ENCODE results near the gene SRCAP.
A peak's percentile ranks its signal among the peaks of the same experiment; 100 is the strongest.

The SRCAP gene

GRCh38 chr16:30748634-30749445 lies 49.9 kb downstream of the SRCAP start (continued):
- TF ChIP-seq ZNF639 (tag by site-specific recombination; IDR thresholded peaks at IDR 0.05): peak; percentile 66; the same call in 1 of the 2 replicates
- no peak for TF ChIP-seq ZNF560 (tag by site-specific recombination; IDR thresholded peaks at IDR 0.05; ENCODE audit: borderline replicate concordance)
- TF ChIP-seq ZNF121 (tag by site-specific recombination; IDR thresholded peaks at IDR 0.05): no peak
- TF ChIP-seq SALL2 (tag by site-specific recombination; IDR thresholded peaks at IDR 0.05; ENCODE audit: borderline replicate concordance): no peak
- 0 out of 2 replicates have a peak, but pooled peaks have one; percentile 14 for TF ChIP-seq ZNF391 (tag by site-specific recombination; IDR thresholded peaks at IDR 0.05; ENCODE audit: borderline replicate concordance, low read depth)
- TF ChIP-seq ZNF785 (tag by site-specific recombination; IDR thresholded peaks at IDR 0.05): no peak
- TF ChIP-seq ZNF654 (tag by site-specific recombination; IDR thresholded peaks at IDR 0.05; ENCODE audit: low read depth): no peak
- no peak for TF ChIP-seq FEZF1 (tag by site-specific recombination; IDR thresholded peaks at IDR 0.05)
- no peak for TF ChIP-seq ZNF449 (tag by site-specific recombination; IDR thresholded peaks at IDR 0.05)
- no peak for TF ChIP-seq ZNF426 (tag by site-specific recombination; IDR thresholded peaks at IDR 0.05)
- no peak for TF ChIP-seq PRDM2 (tag by site-specific recombination; IDR thresholded peaks at IDR 0.05; ENCODE audit: borderline replicate concordance)
- TF ChIP-seq ZNF660 (tag by site-specific recombination; IDR thresholded peaks at IDR 0.05): no peak
- no peak for TF ChIP-seq ZNF350 (tag by site-specific recombination; IDR thresholded peaks at IDR 0.05)
- TF ChIP-seq ZNF830 (tag by site-specific recombination; IDR thresholded peaks at IDR 0.05; ENCODE audit: low read depth): no peak
- 0 out of 2 replicates have a peak, but pooled peaks have one; percentile 11 for TF ChIP-seq ZNF600 (tag by site-specific recombination; IDR thresholded peaks at IDR 0.05)
- TF ChIP-seq ZNF621 (tag by site-specific recombination; IDR thresholded peaks at IDR 0.05): no peak
- TF ChIP-seq ZNF488 (tag by site-specific recombination; IDR thresholded peaks at IDR 0.05): no peak
- TF ChIP-seq ZNF248 (tag by site-specific recombination; IDR thresholded peaks at IDR 0.05): no peak
- no peak for TF ChIP-seq PRDM4 (tag by site-specific recombination; IDR thresholded peaks at IDR 0.05)
- TF ChIP-seq ZNF510 (tag by site-specific recombination; IDR thresholded peaks at IDR 0.05; ENCODE audit: insufficient replicate concordance): no peak
- no peak for TF ChIP-seq SETDB1 (IDR thresholded peaks at IDR 0.05; ENCODE audit: insufficient read length, low read length)
- no peak for TF ChIP-seq WT1 (tag by site-specific recombination; IDR thresholded peaks at IDR 0.05)
- TF ChIP-seq ZNF2 (tag by site-specific recombination; IDR thresholded peaks at IDR 0.05): no peak
- TF ChIP-seq ZNF174 (tag by site-specific recombination; IDR thresholded peaks at IDR 0.05): no peak

All from HEK293 (cell line).